ENCODE results near the gene APBB1IP.
A peak's percentile ranks its signal among the peaks of the same experiment; 100 is the strongest.

The APBB1IP gene

GRCh38 chr10:26422977-26423376 is 15.2 kb upstream of the APBB1IP start:
- Histone ChIP-seq H3K27me3 (ENCODE audit: control insufficient read depth, insufficient read depth, low read length) (no peaks in the 10 kb centered on the region), H3K27ac (ENCODE audit: low read depth, low read length) (no peak overlapping the region), H3K4me1 (ENCODE audit: control insufficient read depth, insufficient read depth, low read length) (no peaks in the 10 kb centered on the region), H3K9ac (ENCODE audit: low read length) (no peak overlapping the region), H3K4me3 (ENCODE audit: low read depth, low read length) (no peak overlapping the region), H3K36me3 (ENCODE audit: control insufficient read depth, insufficient read depth, low read length) (no peaks in the 10 kb centered on the region), H3K9me3 (ENCODE audit: control insufficient read depth, insufficient read depth, low read depth, low read length) (peaks cover 15% of the 10 kb centered on the region)

DNA sequence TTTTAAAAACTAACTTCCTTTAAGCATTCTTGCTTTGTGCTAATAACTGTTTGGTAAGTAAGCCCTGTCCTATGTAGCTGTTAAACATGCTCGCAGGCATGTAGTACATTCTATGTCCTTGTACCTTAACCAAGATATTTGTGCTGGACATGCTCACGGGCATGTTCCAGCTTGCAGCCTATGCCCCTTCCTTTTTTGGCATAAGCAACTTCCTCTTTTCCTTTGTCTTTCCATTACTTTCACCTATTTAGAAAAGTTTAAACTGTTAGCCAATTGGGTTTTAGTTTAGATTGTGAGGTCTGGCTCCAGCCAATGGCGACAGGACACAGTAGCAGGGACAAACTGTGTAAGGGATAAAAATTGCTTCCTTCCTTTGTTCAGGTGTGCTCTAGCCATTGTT is 14.4 kb upstream of the APBB1IP start:
- Histone ChIP-seq H3K9ac (ENCODE audit: low read length) (no peak overlapping the region), H3K27me3 (ENCODE audit: control insufficient read depth, insufficient read depth, low read length) (no peaks in the 10 kb centered on the region), H3K4me3 (ENCODE audit: low read depth, low read length) (no peak overlapping the region), H3K27ac (ENCODE audit: low read depth, low read length) (no peak overlapping the region), H3K4me1 (ENCODE audit: control insufficient read depth, insufficient read depth, low read length) (no peaks in the 10 kb centered on the region), H3K36me3 (ENCODE audit: control insufficient read depth, insufficient read depth, low read length) (no peaks in the 10 kb centered on the region), H3K9me3 (ENCODE audit: control insufficient read depth, insufficient read depth, low read depth, low read length) (peaks cover 15% of the 10 kb centered on the region)

GRCh38 chr10:26430641-26431163 is 7.4 kb upstream of the APBB1IP start:
- no peaks in the 10 kb centered on the region for H3K27me3 ChIP-seq (ENCODE audit: control insufficient read depth, insufficient read depth, low read length)
- no peaks in the 10 kb centered on the region for H3K4me1 ChIP-seq (ENCODE audit: control insufficient read depth, insufficient read depth, low read length)
- no peak overlapping the region for H3K27ac ChIP-seq (ENCODE audit: low read depth, low read length)
- H3K4me3 ChIP-seq (ENCODE audit: low read depth, low read length), result no peak overlapping the region
- H3K9ac ChIP-seq (ENCODE audit: low read length), result no peak overlapping the region
- no peaks in the 10 kb centered on the region for H3K36me3 ChIP-seq (ENCODE audit: control insufficient read depth, insufficient read depth, low read length)
- H3K9me3 ChIP-seq (ENCODE audit: control insufficient read depth, insufficient read depth, low read depth, low read length), result no peaks in the 10 kb centered on the region

DNA sequence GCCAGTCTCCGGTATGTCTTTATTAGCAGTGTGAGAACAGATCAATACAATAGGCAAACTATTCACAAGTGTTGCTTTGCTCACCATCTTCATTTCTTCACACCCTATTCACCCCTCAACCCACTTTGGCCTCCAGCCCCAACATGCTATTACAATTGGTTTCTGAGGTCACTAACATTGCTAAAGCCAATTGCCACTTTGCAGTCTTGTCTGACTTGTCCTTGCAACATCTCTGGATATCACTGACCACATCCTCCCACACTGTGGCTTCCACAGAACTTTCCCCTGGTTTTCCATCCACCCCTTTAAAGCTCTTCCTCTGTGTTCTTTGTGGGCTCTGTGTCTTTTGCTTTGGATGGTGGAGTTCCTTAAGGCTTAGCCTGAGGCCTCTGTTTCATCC is 5.2 kb upstream of the APBB1IP start:
- Histone ChIP-seq H3K4me1 (ENCODE audit: control insufficient read depth, insufficient read depth, low read length) (no peaks in the 10 kb centered on the region), H3K27ac (ENCODE audit: low read depth, low read length) (no peak overlapping the region)

GRCh38 chr10:26435852-26436251 is 2.3 kb upstream of the APBB1IP start:
- Histone ChIP-seq H3K9me3 (ENCODE audit: control insufficient read depth, insufficient read depth, low read depth, low read length) (no peaks in the 10 kb centered on the region), H3K36me3 (ENCODE audit: control insufficient read depth, insufficient read depth, low read length) (no peaks in the 10 kb centered on the region), H3K27me3 (ENCODE audit: control insufficient read depth, insufficient read depth, low read length) (peaks cover 31% of the 10 kb centered on the region), H3K27ac (ENCODE audit: low read depth, low read length) (no peak overlapping the region), H3K9ac (ENCODE audit: low read length) (no peak overlapping the region), H3K4me3 (ENCODE audit: low read depth, low read length) (no peak overlapping the region), H3K4me1 (ENCODE audit: control insufficient read depth, insufficient read depth, low read length) (no peaks in the 10 kb centered on the region)

More for the DNA sequence above, 5.2 kb upstream of the APBB1IP start:
- H3K27me3 ChIP-seq (ENCODE audit: control insufficient read depth, insufficient read depth, low read length), result peaks cover 7% of the 10 kb centered on the region
- no peak overlapping the region for H3K4me3 ChIP-seq (ENCODE audit: low read depth, low read length)
- no peaks in the 10 kb centered on the region for H3K36me3 ChIP-seq (ENCODE audit: control insufficient read depth, insufficient read depth, low read length)
- no peak overlapping the region for H3K9ac ChIP-seq (ENCODE audit: low read length)
- no peaks in the 10 kb centered on the region for H3K9me3 ChIP-seq (ENCODE audit: control insufficient read depth, insufficient read depth, low read depth, low read length)

GRCh38 chr10:26436848-26437247 is 1.3 kb upstream of the APBB1IP start:
- Histone ChIP-seq H3K27ac (ENCODE audit: low read depth, low read length) (no peak overlapping the region), H3K36me3 (ENCODE audit: control insufficient read depth, insufficient read depth, low read length) (no peaks in the 10 kb centered on the region), H3K9ac (ENCODE audit: low read length) (no peak overlapping the region), H3K27me3 (ENCODE audit: control insufficient read depth, insufficient read depth, low read length) (peaks cover 31% of the 10 kb centered on the region), H3K9me3 (ENCODE audit: control insufficient read depth, insufficient read depth, low read depth, low read length) (no peaks in the 10 kb centered on the region), H3K4me1 (ENCODE audit: control insufficient read depth, insufficient read depth, low read length) (no peaks in the 10 kb centered on the region), H3K4me3 (ENCODE audit: low read depth, low read length) (no peak overlapping the region)

DNA sequence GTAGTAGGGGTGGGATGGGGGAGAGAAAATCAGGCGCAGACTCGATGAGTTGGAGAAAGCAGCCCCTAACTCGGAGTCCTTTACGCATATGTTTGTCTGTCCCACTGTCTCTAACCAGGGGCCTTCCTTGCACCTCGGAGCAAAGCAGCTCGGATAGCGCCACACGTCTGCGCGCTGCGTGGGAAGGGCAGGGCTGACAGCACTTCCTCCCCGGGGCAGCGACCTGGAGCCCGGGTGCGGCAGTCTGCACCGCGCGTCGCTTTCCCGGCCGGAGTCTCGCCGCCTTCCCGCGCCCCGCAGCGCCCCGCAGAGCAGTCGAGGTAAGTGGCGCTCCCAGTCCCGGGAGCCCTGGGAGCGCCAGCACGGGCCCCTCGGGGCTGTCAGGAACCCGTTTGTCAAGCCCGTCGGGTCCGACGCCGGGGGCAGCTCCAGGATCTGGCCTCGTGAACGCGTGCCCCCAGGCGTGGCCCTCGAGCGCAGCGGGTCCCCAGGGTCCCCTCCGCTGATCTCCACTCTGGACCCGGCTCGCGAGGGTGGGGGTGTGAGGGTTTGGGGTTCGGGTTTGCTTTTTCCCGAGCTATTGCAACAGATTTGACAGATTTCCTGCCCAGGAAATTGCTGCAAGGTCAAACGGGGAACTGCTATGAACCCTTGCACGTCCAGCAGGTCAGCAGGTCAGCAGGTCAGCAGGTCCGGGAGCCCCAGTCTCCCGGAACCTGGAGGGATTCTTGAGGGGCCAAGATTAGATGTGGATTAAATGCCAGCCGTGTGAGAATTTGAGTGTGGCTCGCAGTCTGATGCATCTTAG is 597 bp downstream of the APBB1IP start:
- Histone ChIP-seq H3K9me3 (ENCODE audit: control insufficient read depth, insufficient read depth, low read depth, low read length) (no peaks in the 10 kb centered on the region), H3K27me3 (ENCODE audit: control insufficient read depth, insufficient read depth, low read length) (peaks cover 31% of the 10 kb centered on the region), H3K4me3 (ENCODE audit: low read depth, low read length) (peak overlapping the region; percentile 67), H3K36me3 (ENCODE audit: control insufficient read depth, insufficient read depth, low read length) (no peaks in the 10 kb centered on the region), H3K9ac (ENCODE audit: low read length) (no peak overlapping the region), H3K4me1 (ENCODE audit: control insufficient read depth, insufficient read depth, low read length) (no peaks in the 10 kb centered on the region), H3K27ac (ENCODE audit: low read depth, low read length) (no peak overlapping the region)

GRCh38 chr10:26439406-26440087 is 1.4 kb downstream of the APBB1IP start:
- Histone ChIP-seq H3K27ac (ENCODE audit: low read depth, low read length) (no peak overlapping the region), H3K27me3 (ENCODE audit: control insufficient read depth, insufficient read depth, low read length) (peaks cover 31% of the 10 kb centered on the region), H3K9ac (ENCODE audit: low read length) (no peak overlapping the region), H3K9me3 (ENCODE audit: control insufficient read depth, insufficient read depth, low read depth, low read length) (no peaks in the 10 kb centered on the region), H3K4me1 (ENCODE audit: control insufficient read depth, insufficient read depth, low read length) (no peaks in the 10 kb centered on the region), H3K36me3 (ENCODE audit: control insufficient read depth, insufficient read depth, low read length) (no peaks in the 10 kb centered on the region), H3K4me3 (ENCODE audit: low read depth, low read length) (no peak overlapping the region)

GRCh38 chr10:26440088-26440470 is 1.9 kb downstream of the APBB1IP start:
- H3K9me3 ChIP-seq (ENCODE audit: control insufficient read depth, insufficient read depth, low read depth, low read length), result no peaks in the 10 kb centered on the region
- no peak overlapping the region for H3K4me3 ChIP-seq (ENCODE audit: low read depth, low read length)
- no peak overlapping the region for H3K27ac ChIP-seq (ENCODE audit: low read depth, low read length)
- H3K36me3 ChIP-seq (ENCODE audit: control insufficient read depth, insufficient read depth, low read length), result no peaks in the 10 kb centered on the region
- H3K27me3 ChIP-seq (ENCODE audit: control insufficient read depth, insufficient read depth, low read length), result peaks cover 31% of the 10 kb centered on the region
- H3K9ac ChIP-seq (ENCODE audit: low read length), result no peak overlapping the region
- no peaks in the 10 kb centered on the region for H3K4me1 ChIP-seq (ENCODE audit: control insufficient read depth, insufficient read depth, low read length)

DNA sequence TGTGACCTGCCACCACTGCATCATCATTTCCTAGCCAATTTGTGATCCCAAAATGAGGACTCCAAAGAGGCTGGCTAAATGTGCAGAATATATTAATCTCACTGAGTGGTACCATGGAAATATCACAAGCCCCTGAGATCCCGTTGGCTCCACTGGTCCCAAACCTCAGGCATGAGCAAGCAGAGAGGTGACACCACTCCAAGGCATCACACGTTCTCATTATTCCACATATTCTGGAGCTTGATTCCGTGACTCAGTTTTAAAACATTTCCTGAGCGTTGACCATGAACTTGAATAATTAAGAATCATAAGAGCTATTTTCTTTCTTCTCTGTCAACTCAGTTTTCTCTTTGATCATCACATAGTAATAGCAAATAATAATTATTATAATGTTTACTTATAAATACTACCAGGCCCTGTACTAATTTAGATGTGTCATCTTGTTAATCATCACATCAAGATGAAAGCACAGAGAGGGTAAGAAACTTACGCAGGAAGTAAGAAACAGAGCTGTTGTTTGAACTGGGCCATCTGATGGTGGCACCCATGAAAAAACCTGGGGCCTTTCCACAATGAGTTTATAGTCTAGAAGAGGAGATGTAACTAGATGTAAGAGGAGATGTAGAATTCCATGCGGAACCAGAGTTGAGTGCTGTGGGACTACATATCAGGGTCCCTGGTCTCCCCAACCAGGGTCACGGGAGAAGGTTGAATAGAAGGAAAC is 3.5 kb downstream of the APBB1IP start:
- H3K4me3 ChIP-seq (ENCODE audit: low read depth, low read length), result no peak overlapping the region
- H3K9me3 ChIP-seq (ENCODE audit: control insufficient read depth, insufficient read depth, low read depth, low read length), result no peaks in the 10 kb centered on the region
- H3K27ac ChIP-seq (ENCODE audit: low read depth, low read length), result no peak overlapping the region
- H3K27me3 ChIP-seq (ENCODE audit: control insufficient read depth, insufficient read depth, low read length), result peaks cover 31% of the 10 kb centered on the region
- no peak overlapping the region for H3K9ac ChIP-seq (ENCODE audit: low read length)
- no peaks in the 10 kb centered on the region for H3K4me1 ChIP-seq (ENCODE audit: control insufficient read depth, insufficient read depth, low read length)
- no peaks in the 10 kb centered on the region for H3K36me3 ChIP-seq (ENCODE audit: control insufficient read depth, insufficient read depth, low read length)

Data from HUES6 (cell line).